Fibroblast of lung (primary cell): ENCODE results near the gene ABCB11. TPM values are rescaled to one million over a fixed set of nuclear protein-coding genes. Genes with fewer than 3 reads are reported as not detected.

Experiments used
- DNase-seq, 2 donors: peaks; one replicate each; pipeline versions ENCODE4 v3.0.0 to v3.0.0-alpha.2; 2010; ENCODE audit warnings: low read depth in 2 of 2
- H2AFZ ChIP-seq: 2 replicates; pipeline ENCODE4 v1.5.1; 2012; ENCODE audit warnings: low read length, control low read depth, inconsistent platforms
- H3K27ac ChIP-seq: 2 replicates; pipeline ENCODE4 v1.5.1; 2011; ENCODE audit warnings: low read length, control low read depth; ENCODE audit not compliant: insufficient read depth
- H3K27me3 ChIP-seq: 2 replicates; pipeline ENCODE4 v1.5.1; 2011; ENCODE audit warnings: mild to moderate bottlenecking, low read length; ENCODE audit not compliant: control insufficient read depth, insufficient read depth
- H3K36me3 ChIP-seq: 2 replicates; pipeline ENCODE4 v1.5.1; 2011; ENCODE audit warnings: low read length; ENCODE audit not compliant: control insufficient read depth, insufficient read depth
- H3K4me1 ChIP-seq: 2 replicates; pipeline ENCODE4 v1.5.1; 2011; ENCODE audit warnings: low read length; ENCODE audit not compliant: control insufficient read depth, insufficient read depth; ENCODE audit errors: extremely low read depth
- H3K4me2 ChIP-seq: 2 replicates; pipeline ENCODE4 v1.5.1; 2011; ENCODE audit warnings: low read length, control low read depth; ENCODE audit not compliant: insufficient read depth; ENCODE audit errors: extremely low read depth
- H3K4me3 ChIP-seq, 4 experiments: fragments of 200-600 bp in 1 of 4; sonication (generic) in 1 of 4; replicated peaks in 1 of 4; 2 replicates each; pipeline ENCODE4 v1.5.1; 2011 to 2016; ENCODE audit warnings: low read length in 4 of 4, low read depth in 3 of 4, mild to moderate bottlenecking in 3 of 4, control low read depth in 2 of 4, inconsistent platforms in 1 of 4, mixed read lengths in 1 of 4; ENCODE audit not compliant: insufficient read depth in 1 of 4; ENCODE audit errors: control extremely low read depth in 1 of 4
- H3K79me2 ChIP-seq: 2 replicates; pipeline ENCODE4 v1.5.1; 2012; ENCODE audit warnings: mild to moderate bottlenecking, low read length, inconsistent platforms; ENCODE audit not compliant: control insufficient read depth, insufficient read depth
- H3K9ac ChIP-seq: 2 replicates; pipeline ENCODE4 v1.5.1; 2011; ENCODE audit warnings: mild to moderate bottlenecking, low read length, control low read depth; ENCODE audit not compliant: insufficient read depth
- H3K9me3 ChIP-seq: 2 replicates; pipeline ENCODE4 v1.5.1; 2012; ENCODE audit warnings: low read depth, low read length; ENCODE audit not compliant: control insufficient read depth, insufficient read depth
- H4K20me1 ChIP-seq: 2 replicates; pipeline ENCODE4 v1.5.1; 2011; ENCODE audit warnings: low read length; ENCODE audit not compliant: control insufficient read depth, insufficient read depth; ENCODE audit errors: extremely low read depth
- EZH2 ChIP-seq: IDR thresholded peaks from 2 replicates; pipeline ENCODE4 v1.5.1; 2012; ENCODE audit warnings: low read length, control low read depth, mild to moderate bottlenecking; ENCODE audit errors: missing control alignments
- polyA plus RNA-seq, 2 donors: library from polyadenylated mRNA; depleted of rRNA in 1 of 2; stranded (reverse) in 1 of 2; unstranded in 1 of 2; fragments of >200 nt; gene quantifications; 2 replicates each; pipeline ENCODE4 v1.2.1, GENCODE V29; 2011 to 2012; ENCODE audit warnings: missing spikeins in 1 of 2
- total RNA-seq: library from RNA; depleted of rRNA; stranded (reverse); fragments of >200 nt; gene quantifications from 2 replicates; pipeline ENCODE4 v1.2.1, GENCODE V29; 2014
- TF ChIP-seq, protein P1 (sequence below), 2 donors: IDR thresholded peaks in 1 of 2; conservative IDR thresholded peaks in 1 of 2; 1 replicate in 1 of 2; 2 replicates in 1 of 2; pipeline ENCODE4 v1.5.1; 2011 to 2012; ENCODE audit warnings: low read length in 2 of 2, control low read depth in 1 of 2, inconsistent platforms in 1 of 2, low read depth in 1 of 2, mild to moderate bottlenecking in 1 of 2

The ABCB11 gene
- total and polyA plus RNA-seq, 2 donors (not counting 1 experiment from before 2014, with no cell fraction given): not detected

GRCh38 chr2:169011698-169012097 is 19.4 kb downstream of the ABCB11 start:
- H4K20me1 ChIP-seq: no peaks in the 10 kb centered on the region
- H3K36me3 ChIP-seq: no peaks in the 10 kb centered on the region
- no peak overlapping the region for H2AFZ ChIP-seq
- no peak overlapping the region for H3K4me2 ChIP-seq
- no peaks in the 10 kb centered on the region for H3K4me1 ChIP-seq
- no peak for TF ChIP-seq EZH2
- TF ChIP-seq, protein P1, sequence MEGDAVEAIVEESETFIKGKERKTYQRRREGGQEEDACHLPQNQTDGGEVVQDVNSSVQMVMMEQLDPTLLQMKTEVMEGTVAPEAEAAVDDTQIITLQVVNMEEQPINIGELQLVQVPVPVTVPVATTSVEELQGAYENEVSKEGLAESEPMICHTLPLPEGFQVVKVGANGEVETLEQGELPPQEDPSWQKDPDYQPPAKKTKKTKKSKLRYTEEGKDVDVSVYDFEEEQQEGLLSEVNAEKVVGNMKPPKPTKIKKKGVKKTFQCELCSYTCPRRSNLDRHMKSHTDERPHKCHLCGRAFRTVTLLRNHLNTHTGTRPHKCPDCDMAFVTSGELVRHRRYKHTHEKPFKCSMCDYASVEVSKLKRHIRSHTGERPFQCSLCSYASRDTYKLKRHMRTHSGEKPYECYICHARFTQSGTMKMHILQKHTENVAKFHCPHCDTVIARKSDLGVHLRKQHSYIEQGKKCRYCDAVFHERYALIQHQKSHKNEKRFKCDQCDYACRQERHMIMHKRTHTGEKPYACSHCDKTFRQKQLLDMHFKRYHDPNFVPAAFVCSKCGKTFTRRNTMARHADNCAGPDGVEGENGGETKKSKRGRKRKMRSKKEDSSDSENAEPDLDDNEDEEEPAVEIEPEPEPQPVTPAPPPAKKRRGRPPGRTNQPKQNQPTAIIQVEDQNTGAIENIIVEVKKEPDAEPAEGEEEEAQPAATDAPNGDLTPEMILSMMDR (conservative IDR thresholded peaks at IDR 0.05 in 1 of 2, IDR thresholded peaks at IDR 0.05 in 1 of 2; ENCODE audit: low read depth in 1 of 2, low read length in 2 of 2): no peak
- H3K9me3 ChIP-seq: no peaks in the 10 kb centered on the region
- no peak overlapping the region for H3K4me3 ChIP-seq
- DNase-seq: no peak
- no peaks in the 10 kb centered on the region for H3K27me3 ChIP-seq
- H3K9ac ChIP-seq: no peak overlapping the region
- H3K79me2 ChIP-seq: no peaks in the 10 kb centered on the region
- no peak overlapping the region for H3K27ac ChIP-seq

GRCh38 chr2:169010633-169011460 is 20.3 kb downstream of the ABCB11 start:
- H4K20me1 ChIP-seq: no peaks in the 10 kb centered on the region
- H3K79me2 ChIP-seq: no peaks in the 10 kb centered on the region
- H3K27ac ChIP-seq: no peak overlapping the region
- H3K9me3 ChIP-seq: no peaks in the 10 kb centered on the region
- no peak overlapping the region for H3K4me3 ChIP-seq
- no peaks in the 10 kb centered on the region for H3K4me1 ChIP-seq
- no peaks in the 10 kb centered on the region for H3K27me3 ChIP-seq
- DNase-seq: peak in 1 of 2 donors; percentile 76
- no peaks in the 10 kb centered on the region for H3K36me3 ChIP-seq
- H2AFZ ChIP-seq: no peak overlapping the region
- TF ChIP-seq EZH2: no peak
- TF ChIP-seq, protein P1 (conservative IDR thresholded peaks at IDR 0.05 in 1 of 2, IDR thresholded peaks at IDR 0.05 in 1 of 2; ENCODE audit: low read depth in 1 of 2, low read length in 2 of 2): no peak
- H3K4me2 ChIP-seq: no peak overlapping the region
- H3K9ac ChIP-seq: no peak overlapping the region

GRCh38 chr2:169009865-169010579 is 21.1 kb downstream of the ABCB11 start:
- Histone ChIP-seq H3K27ac (no peak overlapping the region), H3K9ac (no peak overlapping the region), H4K20me1 (no peaks in the 10 kb centered on the region), H3K4me3 (no peak overlapping the region), H3K79me2 (no peaks in the 10 kb centered on the region), H3K36me3 (no peaks in the 10 kb centered on the region), H3K4me2 (no peak overlapping the region), H3K4me1 (no peaks in the 10 kb centered on the region), H2AFZ (no peak overlapping the region), H3K9me3 (no peaks in the 10 kb centered on the region), H3K27me3 (no peaks in the 10 kb centered on the region)
- DNase-seq: peak in 1 of 2 donors; percentile 27
- TF ChIP-seq EZH2: no peak
